ENCODE results near the gene ZMYM4.
"Not testable (repeated sequence)": the region's sequence is repeated elsewhere in the genome, so short reads cannot be mapped to it uniquely, and the experiment has no call there.

The ZMYM4 gene

GRCh38 chr1:35452106-35452774 lies 183.7 kb downstream of the ZMYM4 start:
- H3K4me3 ChIP-seq (ENCODE audit: low read length in 2 of 2), result peak overlapping the region in 1 of 2 donors; percentile 2
- H3K27ac ChIP-seq (ENCODE audit: low read length), result peak overlapping the region; percentile 41
- H3K9ac ChIP-seq (ENCODE audit: low read length in 2 of 2), result peak overlapping the region in 1 of 2 donors; percentile 47
- no peaks in the 10 kb centered on the region for H3K27me3 ChIP-seq (ENCODE audit: control insufficient read depth in 1 of 2, insufficient read depth in 2 of 2, low read length in 2 of 2)
- peaks cover 17% of the 10 kb centered on the region for H3K4me1 ChIP-seq (ENCODE audit: control insufficient read depth, insufficient read depth, low read length)
- H3K36me3 ChIP-seq (ENCODE audit: control insufficient read depth in 2 of 2, insufficient read depth in 2 of 2, low read length in 2 of 2), result peaks cover 28 to 56% of the 10 kb centered on the region in 2 donors
- H3K9me3 ChIP-seq (ENCODE audit: control insufficient read depth in 2 of 2, low read length in 2 of 2), result no peaks in the 10 kb centered on the region

- Histone ChIP-seq H3K4me3 (ENCODE audit: low read length in 2 of 2) (no peak overlapping the region), H3K9me3 (ENCODE audit: control insufficient read depth in 2 of 2, low read length in 2 of 2) (no peaks in the 10 kb centered on the region), H3K36me3 (ENCODE audit: control insufficient read depth in 2 of 2, insufficient read depth in 2 of 2, low read length in 2 of 2) (peaks cover 23 to 50% of the 10 kb centered on the region in 2 donors), H3K9ac (ENCODE audit: low read length in 2 of 2) (no peak overlapping the region), H3K27me3 (ENCODE audit: control insufficient read depth in 1 of 2, insufficient read depth in 2 of 2, low read length in 2 of 2) (no peaks in the 10 kb centered on the region), H3K27ac (ENCODE audit: low read length) (no peak overlapping the region), H3K4me1 (ENCODE audit: control insufficient read depth, insufficient read depth, low read length) (peaks cover 17% of the 10 kb centered on the region)
Measured at GRCh38 chr1:35453031-35453430, 184.5 kb downstream of the ZMYM4 start.

DNA sequence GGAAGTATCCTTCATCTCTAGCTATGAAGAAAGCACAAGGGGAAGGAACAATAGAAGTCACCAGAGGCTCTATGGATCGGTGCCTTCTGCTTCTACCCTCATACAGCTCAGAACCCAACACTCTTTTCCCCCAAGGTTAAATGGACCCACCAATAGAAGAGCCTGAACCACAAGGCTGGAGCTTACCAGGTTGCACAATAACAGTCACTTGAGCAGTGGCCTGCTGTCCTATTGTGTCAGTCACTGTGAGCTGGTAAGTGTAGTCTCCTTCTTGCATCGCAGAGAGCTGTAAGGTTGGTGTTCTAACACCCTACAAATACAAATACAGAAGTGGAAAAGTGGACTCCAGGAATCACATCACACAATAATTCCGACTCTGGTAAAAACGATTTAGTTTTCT lies 185.7 kb downstream of the ZMYM4 start:
- Histone ChIP-seq H3K9me3 (ENCODE audit: control insufficient read depth in 2 of 2, low read length in 2 of 2) (no peaks in the 10 kb centered on the region), H3K9ac (ENCODE audit: low read length in 2 of 2) (no peak overlapping the region), H3K4me1 (ENCODE audit: control insufficient read depth, insufficient read depth, low read length) (peaks cover 17% of the 10 kb centered on the region), H3K27ac (ENCODE audit: low read length) (no peak overlapping the region), H3K27me3 (ENCODE audit: control insufficient read depth in 1 of 2, insufficient read depth in 2 of 2, low read length in 2 of 2) (no peaks in the 10 kb centered on the region), H3K36me3 (ENCODE audit: control insufficient read depth in 2 of 2, insufficient read depth in 2 of 2, low read length in 2 of 2) (peaks cover 15 to 41% of the 10 kb centered on the region in 2 donors), H3K4me3 (ENCODE audit: low read length in 2 of 2) (no peak overlapping the region)

DNA sequence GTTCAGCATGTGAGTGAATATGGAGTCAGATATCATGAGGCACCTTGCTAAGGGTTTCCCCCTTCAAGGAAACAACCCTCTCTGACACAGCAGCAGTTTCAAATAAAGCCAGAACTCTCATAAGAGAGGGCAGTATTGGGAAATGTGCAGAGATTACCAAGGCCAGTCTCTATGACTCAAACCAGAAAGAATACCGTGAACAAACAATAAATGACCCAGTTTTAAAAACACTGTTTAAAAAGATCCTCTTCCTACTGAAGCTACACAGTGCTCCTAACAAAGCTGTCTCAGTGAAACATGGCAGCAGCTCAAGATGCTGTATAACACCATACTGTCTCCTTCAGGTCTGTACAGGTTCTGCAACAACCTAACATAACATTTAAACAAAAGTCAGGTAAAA lies 186.1 kb downstream of the ZMYM4 start:
- peaks cover 11 to 37% of the 10 kb centered on the region in 2 donors for H3K36me3 ChIP-seq (ENCODE audit: control insufficient read depth in 2 of 2, insufficient read depth in 2 of 2, low read length in 2 of 2)
- H3K27me3 ChIP-seq (ENCODE audit: control insufficient read depth in 1 of 2, insufficient read depth in 2 of 2, low read length in 2 of 2), result no peaks in the 10 kb centered on the region
- peak overlapping the region in 1 of 2 donors; percentile 5 for H3K9ac ChIP-seq (ENCODE audit: low read length in 2 of 2)
- H3K27ac ChIP-seq (ENCODE audit: low read length), result no peak overlapping the region
- H3K4me3 ChIP-seq (ENCODE audit: low read length in 2 of 2), result no peak overlapping the region
- H3K9me3 ChIP-seq (ENCODE audit: control insufficient read depth in 2 of 2, low read length in 2 of 2), result no peaks in the 10 kb centered on the region
- H3K4me1 ChIP-seq (ENCODE audit: control insufficient read depth, insufficient read depth, low read length), result peaks cover 17% of the 10 kb centered on the region

DNA sequence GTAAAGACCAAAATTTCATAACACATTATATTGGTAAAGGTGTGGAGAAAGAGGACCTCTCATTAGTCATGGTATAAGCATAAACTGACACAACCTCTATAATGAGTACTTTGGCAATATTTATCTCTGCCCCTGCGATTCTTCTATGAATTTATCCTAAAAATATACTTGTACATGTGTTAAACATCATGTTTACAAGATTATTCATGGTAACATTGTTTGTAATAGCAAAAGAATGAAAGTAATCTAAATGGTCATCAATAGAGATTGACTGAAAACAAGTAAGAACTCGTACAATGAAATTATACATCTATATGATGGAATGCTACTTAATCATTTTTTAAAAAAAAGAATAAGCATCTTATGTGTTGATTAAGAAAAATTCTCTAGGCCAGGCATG lies 192.3 kb downstream of the ZMYM4 start:
- no peak overlapping the region for H3K9ac ChIP-seq (ENCODE audit: low read length in 2 of 2)
- peaks cover 21 to 28% of the 10 kb centered on the region in 2 donors for H3K36me3 ChIP-seq (ENCODE audit: control insufficient read depth in 2 of 2, insufficient read depth in 2 of 2, low read length in 2 of 2)
- H3K27ac ChIP-seq (ENCODE audit: low read length), result no peak overlapping the region
- H3K27me3 ChIP-seq (ENCODE audit: control insufficient read depth in 1 of 2, insufficient read depth in 2 of 2, low read length in 2 of 2), result no peaks in the 10 kb centered on the region
- no peaks in the 10 kb centered on the region for H3K9me3 ChIP-seq (ENCODE audit: control insufficient read depth in 2 of 2, low read length in 2 of 2)
- H3K4me1 ChIP-seq (ENCODE audit: control insufficient read depth, insufficient read depth, low read length), result no peaks in the 10 kb centered on the region
- H3K4me3 ChIP-seq (ENCODE audit: low read length in 2 of 2), result no peak overlapping the region

GRCh38 chr1:35461966-35462651 lies 193.6 kb downstream of the ZMYM4 start:
- H3K9me3 ChIP-seq (ENCODE audit: control insufficient read depth in 2 of 2, low read length in 2 of 2), result no peaks in the 10 kb centered on the region
- H3K27me3 ChIP-seq (ENCODE audit: control insufficient read depth in 1 of 2, insufficient read depth in 2 of 2, low read length in 2 of 2), result no peaks in the 10 kb centered on the region
- no peaks in the 10 kb centered on the region for H3K4me1 ChIP-seq (ENCODE audit: control insufficient read depth, insufficient read depth, low read length)
- H3K36me3 ChIP-seq (ENCODE audit: control insufficient read depth in 2 of 2, insufficient read depth in 2 of 2, low read length in 2 of 2), result peaks cover 25 to 29% of the 10 kb centered on the region in 2 donors
- no peak overlapping the region for H3K4me3 ChIP-seq (ENCODE audit: low read length in 2 of 2)
- no peak overlapping the region for H3K27ac ChIP-seq (ENCODE audit: low read length)
- H3K9ac ChIP-seq (ENCODE audit: low read length in 2 of 2), result no peak overlapping the region

DNA sequence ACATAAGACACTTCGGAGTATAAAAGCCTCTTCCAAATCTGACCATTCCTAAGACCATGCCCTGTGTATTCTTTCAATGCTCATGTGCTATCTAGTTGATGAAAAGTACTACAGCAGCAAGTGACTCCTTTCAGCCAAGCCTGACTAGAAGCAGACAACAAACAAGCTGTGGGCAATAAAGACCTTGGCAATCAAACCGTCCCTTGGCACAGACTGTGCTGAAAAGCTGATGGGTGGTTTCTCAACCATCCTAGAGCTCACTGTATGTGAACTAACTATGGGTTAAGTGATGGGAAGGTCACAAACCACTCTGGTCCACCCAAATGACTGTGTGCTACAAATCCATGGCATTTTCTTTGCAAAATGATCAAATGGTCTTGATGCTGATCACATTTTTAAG lies 194.7 kb downstream of the ZMYM4 start:
- no peak overlapping the region for H3K9ac ChIP-seq (ENCODE audit: low read length in 2 of 2)
- no peaks in the 10 kb centered on the region for H3K27me3 ChIP-seq (ENCODE audit: control insufficient read depth in 1 of 2, insufficient read depth in 2 of 2, low read length in 2 of 2)
- H3K4me3 ChIP-seq (ENCODE audit: low read length in 2 of 2), result no peak overlapping the region
- H3K27ac ChIP-seq (ENCODE audit: low read length), result no peak overlapping the region
- H3K4me1 ChIP-seq (ENCODE audit: control insufficient read depth, insufficient read depth, low read length), result no peaks in the 10 kb centered on the region
- H3K36me3 ChIP-seq (ENCODE audit: control insufficient read depth in 2 of 2, insufficient read depth in 2 of 2, low read length in 2 of 2), result peaks cover 25 to 27% of the 10 kb centered on the region in 2 donors
- H3K9me3 ChIP-seq (ENCODE audit: control insufficient read depth in 2 of 2, low read length in 2 of 2), result no peaks in the 10 kb centered on the region

GRCh38 chr1:35463749-35464148 lies 195.2 kb downstream of the ZMYM4 start:
- H3K27ac ChIP-seq (ENCODE audit: low read length); H3K9me3 ChIP-seq (ENCODE audit: control insufficient read depth in 2 of 2, low read length in 2 of 2); H3K4me1 ChIP-seq (ENCODE audit: control insufficient read depth, insufficient read depth, low read length); H3K9ac ChIP-seq (ENCODE audit: low read length in 2 of 2); H3K27me3 ChIP-seq (ENCODE audit: control insufficient read depth in 1 of 2, insufficient read depth in 2 of 2, low read length in 2 of 2); H3K4me3 ChIP-seq (ENCODE audit: low read length in 2 of 2): not testable (repeated sequence)
- H3K36me3 ChIP-seq (ENCODE audit: control insufficient read depth in 2 of 2, insufficient read depth in 2 of 2, low read length in 2 of 2), result peaks cover 25 to 27% of the 10 kb centered on the region in 2 donors

DNA sequence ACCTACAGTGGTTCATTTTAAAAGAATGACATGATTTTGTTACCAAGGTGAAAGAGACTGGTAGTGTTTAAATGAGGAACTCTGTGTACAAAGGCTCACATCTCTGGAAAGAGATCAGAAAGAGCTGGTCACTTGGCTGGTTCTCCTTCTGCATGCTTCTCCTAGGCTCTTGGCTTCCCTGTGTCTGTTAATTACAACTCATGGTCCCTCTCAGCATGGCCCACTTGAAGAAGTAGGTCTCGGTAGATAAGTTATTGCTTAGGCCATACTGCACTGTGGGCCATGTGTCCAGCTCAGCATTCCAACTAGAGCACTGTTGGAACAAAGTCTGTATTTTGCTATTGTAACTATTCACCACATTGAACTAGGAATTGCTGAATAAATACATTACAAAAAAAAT lies 197.6 kb downstream of the ZMYM4 start:
- no peaks in the 10 kb centered on the region for H3K4me1 ChIP-seq (ENCODE audit: control insufficient read depth, insufficient read depth, low read length)
- H3K4me3 ChIP-seq (ENCODE audit: low read length in 2 of 2), result no peak overlapping the region
- H3K27ac ChIP-seq (ENCODE audit: low read length), result no peak overlapping the region
- no peaks in the 10 kb centered on the region for H3K9me3 ChIP-seq (ENCODE audit: control insufficient read depth in 2 of 2, low read length in 2 of 2)
- no peaks in the 10 kb centered on the region for H3K27me3 ChIP-seq (ENCODE audit: control insufficient read depth in 1 of 2, insufficient read depth in 2 of 2, low read length in 2 of 2)
- peaks cover 37 to 38% of the 10 kb centered on the region in 2 donors for H3K36me3 ChIP-seq (ENCODE audit: control insufficient read depth in 2 of 2, insufficient read depth in 2 of 2, low read length in 2 of 2)
- no peak overlapping the region for H3K9ac ChIP-seq (ENCODE audit: low read length in 2 of 2)

DNA sequence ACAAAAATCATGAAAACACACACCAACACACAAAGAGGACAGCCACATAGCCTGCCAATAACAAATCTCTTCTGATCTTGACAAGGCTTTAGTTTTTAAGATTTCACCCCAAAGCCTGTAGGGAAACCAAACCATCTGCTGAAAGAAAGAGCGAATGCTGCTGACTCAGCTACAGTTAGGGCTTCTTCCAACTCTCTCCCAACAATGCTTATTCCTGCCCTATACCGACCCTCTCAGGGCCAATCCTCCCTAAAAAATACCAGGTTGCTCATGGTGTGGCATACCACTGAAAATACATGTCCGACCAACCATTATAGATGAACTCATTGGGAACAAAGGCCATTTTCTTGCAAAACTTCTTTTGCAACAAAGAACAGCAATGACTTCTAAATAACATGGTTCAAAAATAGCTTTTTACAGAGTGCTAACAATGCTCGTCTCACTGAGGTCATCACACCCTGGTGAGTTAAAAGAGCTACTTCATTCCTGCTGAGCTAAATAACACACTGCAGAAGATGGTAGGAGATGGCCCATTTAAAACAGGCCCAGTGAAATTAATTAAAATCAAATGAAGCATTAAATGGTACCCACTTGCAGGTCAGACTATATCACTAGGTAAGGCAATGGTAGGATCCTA lies 202.6 kb downstream of the ZMYM4 start:
- Histone ChIP-seq H3K4me1 (ENCODE audit: control insufficient read depth, insufficient read depth, low read length) (no peaks in the 10 kb centered on the region), H3K4me3 (ENCODE audit: low read length in 2 of 2) (no peak overlapping the region), H3K9me3 (ENCODE audit: control insufficient read depth in 2 of 2, low read length in 2 of 2) (no peaks in the 10 kb centered on the region), H3K36me3 (ENCODE audit: control insufficient read depth in 2 of 2, insufficient read depth in 2 of 2, low read length in 2 of 2) (peaks cover 19 to 25% of the 10 kb centered on the region in 2 donors), H3K27me3 (ENCODE audit: control insufficient read depth in 1 of 2, insufficient read depth in 2 of 2, low read length in 2 of 2) (no peaks in the 10 kb centered on the region), H3K9ac (ENCODE audit: low read length in 2 of 2) (no peak overlapping the region), H3K27ac (ENCODE audit: low read length) (no peak overlapping the region)

Measured in stomach smooth muscle (tissue), 2 donors.